GM19025 (cell line): ENCODE data around the gene AFF3.
"Not testable (repeated sequence)": the region's sequence is repeated elsewhere in the genome, so short reads cannot be mapped to it uniquely, and the experiment has no call there.

Source experiments
- ATAC-seq: cut with Tn5 transposase; IDR thresholded peaks from one replicate; pipeline ENCODE4 v1.9.1; 2021; ENCODE audit warnings: mild to moderate bottlenecking, low read depth, moderate library complexity; ENCODE audit not compliant: unreplicated experiment

Gene AFF3

GRCh38 chr2:100109986-100110613 is 32.3 kb downstream of the AFF3 start:
- no peak for ATAC-seq

GRCh38 chr2:100108648-100109020 is 33.8 kb downstream of the AFF3 start:
- ATAC-seq: not testable (repeated sequence)

GRCh38 chr2:100107906-100108647 is 34.3 kb downstream of the AFF3 start:
- no peak for ATAC-seq

GRCh38 chr2:100107440-100107839 is 35.0 kb downstream of the AFF3 start:
- ATAC-seq: no peak

- no peak for ATAC-seq
Observed at GRCh38 chr2:100106460-100106859, 35.9 kb downstream of the AFF3 start.

- ATAC-seq: no peak
Observed at GRCh38 chr2:100105678-100106054, 36.7 kb downstream of the AFF3 start.

GRCh38 chr2:100104718-100105677 is 37.4 kb downstream of the AFF3 start:
- ATAC-seq: no peak

GRCh38 chr2:100104265-100104664 is 38.1 kb downstream of the AFF3 start:
- ATAC-seq: not testable (repeated sequence)

- not testable (repeated sequence) for ATAC-seq
Observed at GRCh38 chr2:100103527-100104252, 38.7 kb downstream of the AFF3 start.

GRCh38 chr2:100102466-100103180 is 39.8 kb downstream of the AFF3 start:
- ATAC-seq: not testable (repeated sequence)

- not testable (repeated sequence) for ATAC-seq
Observed at GRCh38 chr2:100098855-100099254, 43.5 kb downstream of the AFF3 start.

- not testable (repeated sequence) for ATAC-seq
Observed at GRCh38 chr2:100097611-100098294, 44.6 kb downstream of the AFF3 start.

GRCh38 chr2:100095845-100096244 is 46.5 kb downstream of the AFF3 start:
- ATAC-seq: not testable (repeated sequence)

GRCh38 chr2:100091807-100092206 is 50.6 kb downstream of the AFF3 start:
- not testable (repeated sequence) for ATAC-seq

GRCh38 chr2:100085744-100086143 is 56.6 kb downstream of the AFF3 start:
- not testable (repeated sequence) for ATAC-seq

GRCh38 chr2:100083421-100084216 is 58.8 kb downstream of the AFF3 start:
- ATAC-seq: not testable (repeated sequence)

GRCh38 chr2:100082302-100082978 is 60.0 kb downstream of the AFF3 start:
- ATAC-seq: not testable (repeated sequence)

GRCh38 chr2:100077935-100078334 is 64.5 kb downstream of the AFF3 start:
- no peak for ATAC-seq
